GM19351 (cell line): ENCODE results near the gene RSPH6A.

Source experiments
- ATAC-seq: cut with Tn5 transposase; IDR thresholded peaks from one replicate; pipeline ENCODE4 v1.9.1; 2021; ENCODE audit warnings: mild to moderate bottlenecking, moderate library complexity; ENCODE audit not compliant: unreplicated experiment

RSPH6A gene

DNA sequence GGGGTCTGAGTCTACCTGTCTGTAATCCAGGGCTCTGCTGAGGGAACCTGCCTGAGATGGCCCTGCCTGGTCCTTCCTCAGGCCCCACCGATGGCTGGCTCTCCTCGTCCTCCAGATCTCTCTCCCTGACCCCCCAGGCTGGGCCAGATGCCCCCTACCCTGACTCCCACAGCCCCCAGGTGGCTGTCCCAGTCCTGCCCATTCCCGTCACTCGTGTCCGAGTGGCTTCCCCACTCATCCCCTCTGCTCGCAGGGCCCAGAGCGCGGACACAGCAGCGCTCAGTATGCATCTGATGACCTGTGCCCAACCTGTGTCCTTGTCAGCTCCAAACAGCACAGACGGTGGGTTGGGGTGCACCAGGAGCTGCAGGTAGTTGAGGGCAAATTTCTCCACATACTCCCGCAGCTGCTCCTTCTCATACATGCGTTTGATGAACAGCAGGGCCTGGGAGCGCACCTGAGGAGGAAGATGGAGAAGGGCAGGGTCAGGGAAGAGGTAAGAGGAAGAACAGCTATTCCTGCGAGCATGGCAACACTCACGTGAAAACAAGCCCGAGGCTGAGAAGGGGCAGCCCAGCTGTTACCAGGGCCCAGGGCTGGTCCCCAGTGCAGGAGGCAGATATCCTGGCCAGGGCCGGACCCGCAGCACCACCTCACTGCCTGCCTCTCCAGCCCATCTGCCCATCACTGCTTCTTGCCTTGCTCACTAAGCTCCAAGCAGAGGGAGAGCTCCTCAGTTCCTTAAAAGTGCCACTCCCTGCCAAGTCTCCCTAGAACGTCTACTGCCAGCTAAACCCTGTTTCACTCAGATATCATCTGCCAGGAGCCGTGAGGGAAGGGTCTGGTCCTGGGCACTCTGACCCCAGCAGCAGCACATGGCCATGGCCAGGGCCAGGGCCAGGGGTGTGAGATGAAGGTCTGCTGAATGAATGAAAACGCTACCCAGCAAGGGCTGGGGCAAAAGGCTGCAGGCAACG, 11.1 kb upstream of the RSPH6A start:
- no peak for ATAC-seq

DNA sequence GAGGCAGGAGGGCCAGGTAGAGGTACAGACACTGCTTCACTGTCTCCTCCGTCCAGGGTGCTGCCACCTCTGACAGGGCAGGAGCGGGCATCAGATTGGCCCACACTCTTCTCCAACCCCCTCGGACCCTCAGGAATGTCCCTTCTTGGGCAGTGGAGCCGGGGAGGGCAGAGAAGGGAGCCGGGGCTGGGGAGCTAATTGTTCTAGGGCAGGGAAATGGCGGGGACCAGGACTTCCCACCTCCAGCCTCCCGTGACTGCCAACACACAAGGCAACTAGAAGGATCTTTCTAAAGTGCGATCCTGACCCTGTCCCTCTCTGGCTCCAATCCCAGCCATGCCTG, 10.1 kb upstream of the RSPH6A start:
- no peak for ATAC-seq

DNA sequence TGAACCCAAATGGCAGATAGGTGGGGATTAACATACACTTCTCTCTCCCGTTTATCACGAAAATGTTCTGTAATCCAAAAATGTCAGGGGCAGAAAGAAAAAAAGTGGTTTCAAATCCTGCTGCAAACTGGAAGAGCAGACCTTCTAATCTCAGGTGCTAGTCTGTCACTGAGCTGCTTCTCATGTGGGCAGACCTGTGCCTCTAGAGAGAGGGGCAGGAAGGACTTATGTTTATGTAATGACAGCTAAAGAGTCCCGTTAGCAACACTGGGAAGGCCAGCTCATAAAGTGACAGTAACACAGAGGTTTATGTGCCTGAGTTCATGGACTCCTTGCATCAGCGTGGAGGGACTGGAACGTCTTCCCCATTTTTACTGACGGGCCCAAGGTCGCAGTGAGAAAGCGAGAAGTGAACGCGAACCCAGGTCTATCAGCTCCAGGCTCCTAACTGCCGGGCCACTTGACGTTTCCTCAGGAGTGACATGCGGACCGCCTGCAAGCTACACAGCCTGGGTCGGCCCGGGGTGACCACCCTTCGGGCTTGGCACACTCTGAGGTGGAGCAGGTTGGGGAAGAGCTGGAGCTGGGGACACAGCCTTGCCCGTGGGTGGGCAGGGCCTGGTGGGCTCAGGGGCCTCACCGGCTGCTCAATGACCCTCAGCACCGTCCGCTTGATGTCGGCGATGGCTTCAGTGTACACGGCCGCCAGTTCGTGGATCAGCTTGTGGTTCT, 9.6 kb upstream of the RSPH6A start:
- ATAC-seq, result no peak

DNA sequence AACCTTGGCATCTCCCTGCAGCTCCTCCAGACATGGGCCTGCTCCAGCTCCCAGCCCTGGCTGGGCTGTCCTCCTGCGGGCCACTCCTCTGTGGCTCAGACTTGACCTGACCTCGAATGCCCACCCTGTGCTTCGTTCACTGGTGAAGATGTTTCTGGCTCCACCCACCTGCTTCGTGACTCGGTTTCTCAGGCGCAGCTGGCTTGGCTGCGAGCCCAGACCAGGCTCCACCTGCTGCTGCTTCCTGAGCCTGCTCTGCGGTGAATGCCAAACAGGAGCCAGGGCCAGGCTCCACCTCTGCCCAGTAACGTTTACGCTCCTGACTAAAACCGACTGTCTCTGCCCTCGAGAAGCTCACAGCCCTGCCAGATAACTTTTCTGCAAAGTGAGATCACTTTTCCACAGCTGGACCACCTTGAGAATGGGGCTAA, 8.9 kb upstream of the RSPH6A start:
- no peak for ATAC-seq

DNA sequence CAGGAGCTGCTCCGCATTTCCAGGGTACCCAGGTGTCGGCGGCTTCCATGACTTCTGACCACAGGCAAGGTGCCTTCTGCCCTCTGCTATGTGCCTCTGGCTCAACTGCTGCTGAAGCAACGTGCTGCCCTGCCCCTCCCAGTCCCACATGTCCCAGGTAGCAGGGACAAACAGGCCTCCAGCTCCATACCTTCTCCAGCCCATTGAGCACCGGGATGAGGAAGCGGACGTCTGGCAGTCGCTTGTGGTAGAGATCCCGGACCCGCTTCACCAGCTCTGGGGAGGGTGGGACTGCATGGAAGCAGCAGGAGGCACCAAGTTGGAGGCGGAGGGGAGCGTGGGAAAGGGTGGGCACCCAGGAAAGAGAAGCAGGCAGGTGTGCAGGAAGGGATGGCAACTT, 8.1 kb upstream of the RSPH6A start:
- no peak for ATAC-seq

DNA sequence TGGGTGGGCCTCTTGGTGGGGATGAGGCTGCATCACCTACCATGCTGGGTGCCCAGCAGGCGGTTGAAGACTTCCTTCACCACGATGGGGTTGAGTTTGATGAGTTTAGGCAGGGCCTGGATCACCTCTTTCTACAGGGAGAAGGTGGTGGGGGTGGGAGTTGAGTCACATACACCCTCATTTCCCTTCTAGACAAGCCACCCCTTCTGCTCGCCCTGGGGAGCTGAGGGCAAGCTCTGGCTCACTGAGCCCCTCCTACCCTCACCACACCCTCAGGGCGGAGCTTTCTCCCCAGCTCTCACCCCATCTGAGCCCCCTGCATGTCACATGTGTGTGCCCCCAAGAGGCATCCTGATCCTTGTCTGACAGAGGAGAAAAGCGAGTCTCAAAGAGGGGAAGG, 7.6 kb upstream of the RSPH6A start:
- ATAC-seq, result no peak

DNA sequence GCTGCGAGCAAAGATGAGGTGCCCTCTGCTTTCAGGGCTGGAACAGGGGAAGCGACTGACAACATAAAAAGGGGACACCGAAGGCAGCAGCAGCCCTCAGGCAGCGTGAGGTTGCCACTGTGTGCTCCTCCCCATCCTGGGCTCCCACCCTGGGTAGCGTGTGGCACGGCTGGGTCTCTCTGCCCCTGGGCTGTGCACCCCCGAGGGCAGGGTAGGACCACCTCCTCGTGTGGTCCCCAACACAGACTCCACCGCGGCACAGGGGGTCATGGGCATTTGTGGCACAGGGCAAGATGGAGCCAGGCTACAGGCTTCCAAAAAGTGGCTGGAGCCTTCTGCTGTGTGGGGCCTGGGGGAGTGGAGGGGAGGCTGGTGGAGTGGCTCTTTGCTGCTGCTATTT, 6.5 kb upstream of the RSPH6A start:
- no peak for ATAC-seq

DNA sequence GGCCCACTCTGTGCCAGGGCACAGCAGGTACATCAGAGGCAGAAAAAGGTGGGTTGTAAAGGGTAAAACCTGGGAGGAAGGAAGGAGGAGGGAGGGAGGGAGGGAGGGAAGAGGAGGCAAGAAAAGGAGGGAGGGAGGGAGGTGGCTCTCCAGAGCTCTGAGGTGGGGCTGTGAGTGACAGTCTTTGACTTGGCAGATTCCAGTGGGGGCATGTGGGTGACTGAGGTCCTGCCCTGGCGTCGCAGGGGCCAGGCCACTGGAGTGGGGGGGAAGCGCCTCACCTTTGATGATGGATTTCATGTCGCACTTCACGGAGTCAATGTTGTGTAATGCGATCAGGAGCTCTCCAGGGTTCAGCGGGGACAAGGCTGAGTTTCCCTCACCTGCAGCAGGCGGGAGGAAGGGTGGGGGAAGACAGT, 6.0 kb upstream of the RSPH6A start:
- no peak for ATAC-seq

DNA sequence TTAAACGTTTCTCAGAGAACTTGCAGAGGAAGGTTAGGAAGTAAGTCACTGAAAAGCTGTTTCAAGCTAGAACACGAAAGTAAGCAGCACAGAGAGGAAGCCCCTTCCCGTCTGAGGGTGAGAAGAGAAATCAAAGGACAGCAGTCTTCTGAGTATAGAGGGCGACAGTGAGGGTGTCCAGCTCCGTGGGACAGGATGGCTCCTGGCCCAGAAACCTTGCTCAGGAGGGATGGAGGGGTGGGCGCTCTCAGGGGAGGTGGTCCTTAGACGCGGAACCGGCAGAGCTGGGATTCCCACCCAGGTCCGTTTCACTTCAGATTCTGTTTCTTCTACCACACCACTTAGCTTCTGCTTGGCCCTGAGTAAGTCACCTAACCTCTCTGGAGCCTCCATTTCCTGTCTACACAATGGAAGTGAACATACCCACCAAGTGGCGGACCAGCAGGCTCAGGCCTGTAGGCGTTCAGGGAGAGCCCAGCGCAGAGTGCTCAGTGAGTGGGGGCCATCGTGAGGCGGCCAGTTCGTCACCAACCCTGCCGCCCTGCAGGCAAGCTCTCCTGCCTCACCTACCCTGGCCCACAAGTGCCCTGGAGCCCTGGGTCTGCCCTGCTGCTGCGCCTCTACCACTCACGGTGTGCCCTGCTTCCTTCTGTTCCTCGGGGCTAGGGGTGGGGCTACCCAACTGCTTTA, 5.5 kb upstream of the RSPH6A start:
- ATAC-seq, result no peak

DNA sequence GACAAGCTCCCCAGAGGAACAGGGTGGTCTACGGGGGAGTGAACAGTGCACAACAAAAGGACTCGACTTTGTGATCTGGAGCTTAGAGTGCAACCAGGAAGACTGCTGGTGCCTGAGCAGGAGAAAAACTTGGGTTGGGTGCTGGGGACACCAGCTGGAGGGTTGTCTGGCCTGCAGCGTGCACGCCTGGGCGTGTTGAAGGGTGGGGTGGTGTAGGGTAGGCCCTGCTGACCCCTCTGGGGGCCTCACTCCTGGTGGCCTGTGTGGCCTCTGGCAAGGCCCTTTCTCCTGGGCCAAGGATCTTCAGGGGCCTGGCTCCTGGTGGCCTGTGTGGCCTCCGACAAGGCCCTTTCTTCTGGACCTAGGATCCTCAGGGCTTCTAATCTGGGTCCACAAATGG, 4.7 kb upstream of the RSPH6A start:
- no peak for ATAC-seq

DNA sequence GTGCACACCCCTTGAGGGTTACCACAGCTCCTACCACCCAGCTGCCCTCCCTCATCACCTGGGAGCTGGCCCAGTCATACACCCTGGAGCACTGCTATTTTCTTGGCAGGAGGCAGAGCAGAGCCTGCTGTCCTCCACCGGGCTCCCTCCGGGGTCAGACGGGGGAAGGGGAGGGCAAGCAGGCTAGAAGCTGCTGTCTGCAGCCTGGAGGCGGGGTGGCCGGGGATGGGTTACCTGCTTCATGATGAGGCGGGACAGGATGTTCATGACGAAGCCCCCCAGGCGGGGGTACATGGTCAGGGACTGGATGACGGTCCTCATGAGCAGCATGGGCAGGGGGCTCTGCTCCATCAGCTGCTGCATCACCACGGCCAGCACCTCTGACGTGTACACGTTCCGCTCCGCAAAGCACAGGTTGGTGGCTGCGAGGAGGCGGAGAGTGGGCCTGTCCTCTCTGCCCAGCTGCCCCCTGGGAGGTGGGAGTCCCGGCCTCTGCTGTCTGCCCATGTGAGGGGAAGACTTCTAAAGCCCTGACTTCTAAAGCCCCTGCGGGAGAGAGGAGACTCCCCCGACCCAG, 2.7 kb upstream of the RSPH6A start:
- ATAC-seq, result no peak

DNA sequence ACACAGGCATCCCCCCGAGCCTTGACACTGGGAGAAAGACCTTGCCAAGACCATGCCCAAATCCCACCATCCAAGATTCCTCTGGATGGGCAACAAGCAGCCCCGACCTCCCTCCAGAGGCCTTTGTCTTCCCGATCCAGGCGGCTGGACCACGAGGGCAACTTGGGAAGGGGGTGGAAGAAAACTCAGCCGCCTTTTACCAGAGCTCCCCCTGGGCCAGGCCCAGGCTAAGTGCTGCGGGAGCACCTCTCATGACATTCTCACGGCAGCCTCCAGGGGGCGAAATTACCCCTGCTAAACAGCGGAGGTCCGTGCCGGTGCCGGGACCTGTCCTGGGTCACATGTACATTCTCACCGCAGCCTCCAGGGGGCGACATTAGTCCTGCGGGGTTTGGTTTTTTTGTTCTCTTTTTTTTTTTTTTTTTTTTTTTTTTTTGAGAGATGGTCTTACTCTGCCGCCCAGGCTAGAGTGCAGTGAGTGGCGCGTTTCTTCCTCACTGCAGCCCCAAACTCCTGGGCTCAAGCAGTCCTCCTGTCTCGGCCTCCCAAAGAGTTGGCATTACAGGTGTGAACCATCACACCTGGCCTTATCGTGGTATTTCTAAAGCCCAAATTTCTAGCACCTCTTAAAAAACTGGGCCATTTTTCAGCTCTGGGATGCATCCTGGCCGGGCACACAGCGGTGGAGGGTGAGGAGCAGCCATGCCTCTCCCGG, 2.1 kb upstream of the RSPH6A start:
- ATAC-seq, result peak; percentile 70

DNA sequence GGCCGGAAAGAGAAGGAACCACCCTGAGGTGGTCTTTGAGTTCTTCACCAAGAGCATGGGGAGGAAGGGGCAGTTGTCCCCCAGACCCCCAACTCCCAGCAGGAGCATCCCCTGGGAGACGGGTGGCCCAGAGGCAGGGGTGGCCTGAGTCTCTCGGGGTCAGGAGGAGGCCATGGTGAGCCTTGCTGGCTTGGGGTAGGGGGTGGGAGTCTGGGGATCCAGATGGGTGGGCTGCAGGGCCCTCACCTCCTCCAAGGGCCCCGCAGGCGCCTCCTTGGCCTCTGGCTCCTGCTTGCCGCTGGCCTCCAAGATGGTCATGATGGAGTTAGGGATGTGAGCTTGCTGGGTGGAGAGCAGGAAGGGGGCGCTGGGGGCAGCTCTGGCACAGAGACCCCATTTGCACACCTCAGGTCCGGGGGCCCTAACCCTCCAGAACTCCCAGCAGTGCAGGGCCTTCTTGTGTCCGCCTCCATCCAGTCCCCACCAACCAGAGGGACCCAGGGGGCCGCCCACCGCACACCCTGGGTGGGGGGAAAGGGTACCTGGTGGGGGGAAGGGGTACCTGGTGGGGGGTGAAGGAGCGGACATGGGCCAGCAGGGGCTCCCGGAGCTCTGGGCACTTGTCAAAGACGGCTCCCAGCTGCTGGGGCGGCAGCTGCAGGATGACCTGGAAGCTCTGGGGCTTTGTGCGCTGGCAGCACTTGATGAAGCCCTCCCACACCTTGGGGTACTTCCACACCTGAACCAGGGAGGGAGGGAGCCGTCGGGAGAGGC, 1.3 kb upstream of the RSPH6A start:
- no peak for ATAC-seq

DNA sequence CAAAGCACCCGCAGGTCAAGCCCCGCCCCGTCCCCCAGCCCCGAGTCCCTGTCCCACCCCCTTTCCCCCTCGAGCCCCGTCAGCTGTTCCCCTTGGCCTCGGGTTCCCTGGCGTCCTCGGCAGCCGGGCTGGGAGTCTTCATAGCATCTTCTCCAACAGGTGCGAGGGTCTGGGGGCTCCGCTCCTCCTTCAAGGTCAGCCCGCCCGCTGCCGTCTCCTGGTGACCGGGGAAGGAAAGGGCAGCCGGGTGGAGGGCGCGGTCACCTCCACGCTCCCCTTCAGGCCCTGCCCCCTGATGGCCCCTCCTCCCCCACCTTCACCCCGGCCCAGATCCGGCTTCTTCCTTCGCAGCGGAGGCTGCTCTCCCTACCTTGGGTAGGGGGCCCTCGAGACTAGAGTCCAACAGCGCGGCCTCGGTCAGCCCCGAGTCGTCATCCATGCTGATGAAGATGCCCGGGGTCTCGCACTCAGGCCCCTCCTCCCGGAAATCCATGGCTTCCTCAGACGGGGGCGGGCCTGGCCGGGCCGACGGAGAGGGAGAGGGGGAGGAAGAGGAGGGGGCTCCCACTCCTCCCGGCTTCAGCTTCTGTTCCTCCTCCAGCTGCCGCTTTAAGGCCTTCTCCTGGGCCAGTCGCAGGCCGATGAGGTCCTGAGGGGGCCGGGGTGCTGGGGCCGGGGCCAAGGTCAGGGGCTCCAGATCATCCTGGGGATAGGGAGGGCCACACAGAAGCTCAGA, 541 bp upstream of the RSPH6A start:
- no peak for ATAC-seq

DNA sequence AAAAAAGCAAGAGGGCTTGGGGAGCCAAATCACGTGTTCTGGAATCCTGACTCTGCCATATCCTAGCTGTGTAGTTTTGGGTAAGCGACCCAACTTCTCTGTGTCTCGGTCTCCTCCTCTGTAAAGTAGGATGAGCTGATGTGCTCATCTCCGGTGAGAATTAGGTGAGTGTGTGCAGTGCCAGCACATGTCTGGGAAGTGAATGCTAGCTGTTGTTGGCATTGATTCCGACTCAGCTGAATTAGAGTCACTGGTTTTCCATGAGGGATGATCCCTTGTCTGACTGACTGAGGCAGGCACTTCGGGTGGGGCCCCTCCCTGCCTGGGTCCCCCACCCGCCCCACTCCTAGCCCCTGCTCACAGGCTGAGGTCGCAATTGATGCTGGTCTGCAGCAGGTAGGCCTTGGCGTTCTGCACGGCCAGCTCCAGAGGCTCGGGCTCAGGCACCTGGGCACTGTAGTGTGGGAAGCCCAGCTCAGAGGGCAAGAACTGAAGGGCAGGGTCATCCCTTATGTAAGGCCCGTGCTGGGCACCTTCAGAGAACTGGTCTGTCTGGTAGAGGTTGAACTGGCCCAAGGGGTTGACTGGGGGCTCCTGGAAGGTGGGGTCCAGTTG, 835 bp downstream of the RSPH6A start:
- no peak for ATAC-seq

DNA sequence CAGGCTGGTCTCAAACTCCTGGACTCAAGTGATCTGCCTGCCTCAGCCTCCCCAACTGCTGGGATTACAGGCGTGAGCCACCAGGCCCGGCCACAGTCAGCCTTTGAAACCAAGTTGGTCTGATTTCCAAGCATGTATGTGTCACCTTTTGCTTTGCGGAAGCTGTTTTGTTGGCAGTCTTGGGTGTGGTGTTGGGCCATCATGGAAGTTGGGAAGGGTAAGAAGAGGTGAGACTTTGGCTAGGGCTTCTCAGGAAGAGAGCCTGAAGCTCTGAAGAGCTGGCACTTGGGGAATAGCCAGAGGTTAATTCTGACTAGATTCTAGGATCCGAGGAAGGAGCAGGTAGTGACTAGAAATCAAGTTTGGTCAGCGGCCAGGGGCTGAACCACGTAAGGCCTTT, 2.8 kb downstream of the RSPH6A start:
- no peak for ATAC-seq

DNA sequence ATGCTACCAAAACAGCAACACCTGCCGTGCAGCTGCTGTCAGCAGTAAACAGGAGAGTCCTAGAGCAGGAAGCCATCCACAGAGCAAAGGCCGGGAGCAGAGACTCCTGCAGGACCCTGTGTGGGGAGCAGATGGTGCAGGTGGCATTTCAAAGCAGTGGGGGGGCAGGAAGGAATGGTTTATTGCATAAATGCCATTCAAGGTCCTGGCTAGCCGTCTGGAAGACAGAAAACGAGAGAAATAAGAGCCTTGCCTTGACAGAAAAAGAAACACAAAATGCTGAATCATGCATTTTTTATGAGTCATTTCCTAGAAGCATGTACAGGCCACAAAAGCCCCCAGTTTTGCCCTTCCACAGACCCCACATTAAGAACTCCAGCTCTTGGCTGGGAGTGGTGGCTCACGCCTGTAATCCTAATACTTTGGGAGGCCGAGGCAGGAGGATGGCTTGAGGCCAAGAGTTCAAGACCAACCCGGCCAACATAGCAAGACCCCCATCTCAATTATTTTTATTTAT, 5.4 kb downstream of the RSPH6A start:
- no peak for ATAC-seq

DNA sequence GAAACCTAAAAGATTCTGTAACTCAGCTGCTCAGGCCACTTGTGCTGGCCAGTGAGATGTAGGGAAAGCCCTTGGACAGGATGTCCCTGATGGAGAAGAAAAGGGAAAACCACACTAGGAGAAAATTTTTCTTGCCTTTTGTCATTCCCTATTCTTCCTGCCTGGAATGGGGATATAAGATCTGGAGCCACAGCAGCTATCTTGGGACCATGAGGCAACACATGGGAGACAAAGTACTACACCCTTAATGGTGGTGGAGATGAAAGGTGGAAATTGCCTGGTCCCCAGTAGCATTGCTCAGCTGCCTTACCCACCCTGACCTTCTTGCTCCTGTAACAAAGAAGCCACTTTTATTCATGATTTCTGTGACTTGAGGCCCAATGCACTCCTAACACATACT, 9.4 kb downstream of the RSPH6A start:
- no peak for ATAC-seq

DNA sequence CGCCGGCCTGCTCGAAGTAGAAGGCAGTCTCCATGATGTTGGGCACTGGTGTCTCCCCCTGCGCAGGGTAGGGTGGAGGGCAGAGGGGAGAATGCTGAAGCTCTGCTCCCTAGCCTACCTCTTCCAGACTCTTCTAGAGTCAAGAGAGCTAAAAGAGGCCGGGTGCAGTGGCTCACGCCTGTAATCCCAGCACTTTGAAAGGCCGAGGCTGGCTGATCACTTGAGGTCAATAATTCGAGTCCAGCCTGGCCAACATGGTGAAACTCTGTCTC, 10.2 kb downstream of the RSPH6A start:
- no peak for ATAC-seq
